ENCODE data around the gene ACR. TPM values are rescaled to one million over a fixed set of nuclear protein-coding genes. Genes with fewer than 3 reads are reported as not detected.
A peak's percentile ranks its signal among the peaks of the same experiment; 100 is the strongest.

ACR gene
- total RNA-seq, 3 donors from 2014 or later: 0.41 to 1.4 (median 0.43) TPM

- H3K4me1 ChIP-seq (ENCODE audit: low read depth): no peaks in the 10 kb centered on the region
- no peaks in the 10 kb centered on the region for H3K36me3 ChIP-seq (ENCODE audit: low read depth)
- TF ChIP-seq CTCF (IDR thresholded peaks at IDR 0.05): no peak
- H3K9me3 ChIP-seq: no peaks in the 10 kb centered on the region
- intact Hi-C loops (cut with DNase I, micrococcal nuclease): no loop called here
- ATAC-seq (no peak), DNase-seq (peak in 1 of 3 donors; percentile 15)
- no peak overlapping the region for H3K4me3 ChIP-seq
Observed at GRCh38 chr22:50704510-50705218, 33.3 kb upstream of the ACR start.

GRCh38 chr22:50705219-50705691 lies 32.7 kb upstream of the ACR start:
- no peaks in the 10 kb centered on the region for H3K4me1 ChIP-seq (ENCODE audit: low read depth)
- no peaks in the 10 kb centered on the region for H3K9me3 ChIP-seq
- no peak for TF ChIP-seq CTCF (IDR thresholded peaks at IDR 0.05)
- ATAC-seq (peak; percentile 51), DNase-seq (peak in 1 of 3 donors; percentile 61)
- no peaks in the 10 kb centered on the region for H3K36me3 ChIP-seq (ENCODE audit: low read depth)
- intact Hi-C loops (cut with DNase I, micrococcal nuclease): no loop called here
- H3K4me3 ChIP-seq: no peak overlapping the region

GRCh38 chr22:50705851-50706351 lies 32.1 kb upstream of the ACR start:
- Histone ChIP-seq H3K4me3 (no peak overlapping the region), H3K4me1 (ENCODE audit: low read depth) (no peaks in the 10 kb centered on the region), H3K9me3 (no peaks in the 10 kb centered on the region), H3K36me3 (ENCODE audit: low read depth) (no peaks in the 10 kb centered on the region)
- no peak for TF ChIP-seq CTCF (IDR thresholded peaks at IDR 0.05)
- ATAC-seq (no peak), DNase-seq (peak in 1 of 3 donors; percentile 40)
- intact Hi-C loops (cut with DNase I, micrococcal nuclease): no loop called here

GRCh38 chr22:50706481-50707125 lies 31.4 kb upstream of the ACR start:
- H3K4me1 ChIP-seq (ENCODE audit: low read depth): no peaks in the 10 kb centered on the region
- ATAC-seq (no peak), DNase-seq (peak in 1 of 3 donors; percentile 13)
- no peaks in the 10 kb centered on the region for H3K36me3 ChIP-seq (ENCODE audit: low read depth)
- TF ChIP-seq CTCF (IDR thresholded peaks at IDR 0.05): no peak
- H3K9me3 ChIP-seq: no peaks in the 10 kb centered on the region
- intact Hi-C loops (cut with DNase I, micrococcal nuclease): no loop called here
- H3K4me3 ChIP-seq: no peak overlapping the region

GRCh38 chr22:50708474-50708873 lies 29.5 kb upstream of the ACR start:
- ATAC-seq (no peak), DNase-seq (no peak)
- no peak for TF ChIP-seq CTCF (IDR thresholded peaks at IDR 0.05)
- Histone ChIP-seq H3K9me3 (no peaks in the 10 kb centered on the region), H3K36me3 (ENCODE audit: low read depth) (no peaks in the 10 kb centered on the region), H3K4me3 (no peak overlapping the region), H3K4me1 (ENCODE audit: low read depth) (no peaks in the 10 kb centered on the region)
- intact Hi-C loops (cut with DNase I, micrococcal nuclease): no loop called here

All from mucosa of descending colon (tissue), 3 donors.